ENCODE measurements around the gene SLC37A4. TPM values are rescaled to one million over a fixed set of nuclear protein-coding genes. Genes with fewer than 3 reads are reported as not detected.
A peak's percentile ranks its signal among the peaks of the same experiment; 100 is the strongest.

Gene SLC37A4
- total and polyA plus RNA-seq, 10 of the 15 experiments (the other 5 are each of a cell fraction or from before 2014, with no cell fraction given), result 11.6 to 29.7 (median 20.4) TPM

DNA sequence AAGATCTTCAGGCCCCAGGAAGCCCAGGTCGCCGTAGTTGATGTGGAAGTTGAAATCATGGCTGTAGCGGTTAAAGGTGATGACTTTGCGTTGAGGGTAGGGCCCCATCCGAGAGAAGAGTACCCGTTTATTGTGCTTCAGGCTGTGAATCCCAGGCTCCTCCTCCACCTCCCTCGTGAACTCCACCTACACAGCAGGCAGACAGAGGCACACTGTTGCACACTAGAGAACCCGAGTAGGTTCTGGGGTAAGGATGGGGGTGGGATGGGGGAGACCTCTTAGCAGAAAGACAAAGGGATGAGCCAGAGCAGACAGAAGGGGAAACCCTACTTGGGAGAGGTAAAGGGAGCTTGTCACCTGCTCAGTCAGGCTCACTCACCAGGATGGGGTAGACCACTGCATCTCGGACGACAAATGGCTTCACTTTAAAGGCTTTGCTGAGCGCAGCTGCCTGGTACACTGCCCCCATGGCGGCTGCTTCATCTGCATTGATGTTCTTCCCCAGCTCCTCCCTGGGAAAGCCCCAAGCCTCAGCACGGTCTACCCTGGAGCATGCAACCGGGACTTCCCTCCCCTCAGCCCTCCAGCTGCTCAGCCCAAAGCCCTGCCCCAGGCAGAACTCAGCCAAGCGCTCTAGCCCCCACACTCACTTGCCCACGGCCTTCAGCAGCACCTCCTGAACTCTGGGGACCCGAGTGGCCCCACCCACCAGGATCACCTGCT, 20.9 kb upstream of the SLC37A4 start (continued):
- TF ChIP-seq, protein P1, sequence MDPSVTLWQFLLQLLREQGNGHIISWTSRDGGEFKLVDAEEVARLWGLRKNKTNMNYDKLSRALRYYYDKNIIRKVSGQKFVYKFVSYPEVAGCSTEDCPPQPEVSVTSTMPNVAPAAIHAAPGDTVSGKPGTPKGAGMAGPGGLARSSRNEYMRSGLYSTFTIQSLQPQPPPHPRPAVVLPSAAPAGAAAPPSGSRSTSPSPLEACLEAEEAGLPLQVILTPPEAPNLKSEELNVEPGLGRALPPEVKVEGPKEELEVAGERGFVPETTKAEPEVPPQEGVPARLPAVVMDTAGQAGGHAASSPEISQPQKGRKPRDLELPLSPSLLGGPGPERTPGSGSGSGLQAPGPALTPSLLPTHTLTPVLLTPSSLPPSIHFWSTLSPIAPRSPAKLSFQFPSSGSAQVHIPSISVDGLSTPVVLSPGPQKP (IDR thresholded peaks at IDR 0.05; ENCODE audit: low read depth, low read length), result no peak
- TF ChIP-seq POLR2A (IDR thresholded peaks at IDR 0.05; ENCODE audit: low read depth, low read length), result peak; percentile 73
- TF ChIP-seq MYC (IDR thresholded peaks at IDR 0.05; ENCODE audit: insufficient read depth, insufficient read length, insufficient replicate concordance, low read length, severe bottlenecking), result no peak
- TF ChIP-seq, protein P2, sequence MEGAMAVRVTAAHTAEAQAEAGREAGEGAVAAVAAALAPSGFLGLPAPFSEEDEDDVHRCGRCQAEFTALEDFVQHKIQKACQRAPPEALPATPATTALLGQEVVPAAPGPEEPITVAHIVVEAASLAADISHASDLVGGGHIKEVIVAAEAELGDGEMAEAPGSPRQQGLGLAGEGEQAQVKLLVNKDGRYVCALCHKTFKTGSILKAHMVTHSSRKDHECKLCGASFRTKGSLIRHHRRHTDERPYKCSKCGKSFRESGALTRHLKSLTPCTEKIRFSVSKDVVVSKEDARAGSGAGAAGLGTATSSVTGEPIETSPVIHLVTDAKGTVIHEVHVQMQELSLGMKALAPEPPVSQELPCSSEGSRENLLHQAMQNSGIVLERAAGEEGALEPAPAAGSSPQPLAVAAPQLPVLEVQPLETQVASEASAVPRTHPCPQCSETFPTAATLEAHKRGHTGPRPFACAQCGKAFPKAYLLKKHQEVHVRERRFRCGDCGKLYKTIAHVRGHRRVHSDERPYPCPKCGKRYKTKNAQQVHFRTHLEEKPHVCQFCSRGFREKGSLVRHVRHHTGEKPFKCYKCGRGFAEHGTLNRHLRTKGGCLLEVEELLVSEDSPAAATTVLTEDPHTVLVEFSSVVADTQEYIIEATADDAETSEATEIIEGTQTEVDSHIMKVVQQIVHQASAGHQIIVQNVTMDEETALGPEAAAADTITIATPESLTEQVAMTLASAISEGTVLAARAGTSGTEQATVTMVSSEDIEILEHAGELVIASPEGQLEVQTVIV (IDR thresholded peaks at IDR 0.05; ENCODE audit: borderline replicate concordance, partially characterized antibody), result no peak
- TF ChIP-seq SIX5 (IDR thresholded peaks at IDR 0.05; ENCODE audit: low read depth, low read length, severe bottlenecking), result no peak
- TF ChIP-seq POLR2AphosphoS2 (IDR thresholded peaks at IDR 0.05; ENCODE audit: low read depth, low read length), result 0 out of 2 replicates have a peak, but pooled peaks have one; percentile 14
- peak; percentile 63; the same call in 2 of the 3 replicates for TF ChIP-seq POU2F2 (IDR thresholded peaks at IDR 0.05; ENCODE audit: borderline replicate concordance, low read depth, low read length)
- peak; percentile 98 for TF ChIP-seq RELA (IDR thresholded peaks at IDR 0.05; ENCODE audit: borderline replicate concordance, partially characterized antibody)
- peak; percentile 59; the same call in 1 of the 2 replicates for TF ChIP-seq IKZF1 (conservative IDR thresholded peaks at IDR 0.05)
- no peak for TF ChIP-seq PML (IDR thresholded peaks at IDR 0.05; ENCODE audit: low read length)
- TF ChIP-seq SUPT20H (IDR thresholded peaks at IDR 0.05; ENCODE audit: borderline replicate concordance, control insufficient read depth, low read depth, low read length), result no peak
- TF ChIP-seq RB1 (IDR thresholded peaks at IDR 0.05; ENCODE audit: borderline replicate concordance), result 0 out of 2 replicates have a peak, but pooled peaks have one; percentile 37
- TF ChIP-seq RFX5 (IDR thresholded peaks at IDR 0.05; ENCODE audit: low read depth, low read length), result no peak
- no peak for TF ChIP-seq HCFC1 (IDR thresholded peaks at IDR 0.05; ENCODE audit: low read length)
- TF ChIP-seq YY1 (IDR thresholded peaks at IDR 0.05; ENCODE audit: low read depth, low read length), result peak; percentile 89
- no peak; the same call in 1 of the 2 replicates for TF ChIP-seq SIN3A (IDR thresholded peaks at IDR 0.05; ENCODE audit: low read depth, low read length)
- no peak for TF ChIP-seq KDM1A (IDR thresholded peaks at IDR 0.05; ENCODE audit: borderline replicate concordance)
- TF ChIP-seq RUNX3 (IDR thresholded peaks at IDR 0.05; ENCODE audit: low read length), result peak; percentile 53; the same call in 1 of the 2 replicates
- TF ChIP-seq STAT1 (conservative IDR thresholded peaks at IDR 0.05), result no peak
- no peak for TF ChIP-seq BACH1 (IDR thresholded peaks at IDR 0.05; ENCODE audit: borderline replicate concordance)
- TF ChIP-seq ATF7 (IDR thresholded peaks at IDR 0.05; ENCODE audit: low read depth), result no peak; the same call in 1 of the 2 replicates
- 0 out of 2 replicates have a peak, but pooled peaks have one; percentile 26 for TF ChIP-seq ZNF207 (IDR thresholded peaks at IDR 0.05; ENCODE audit: borderline replicate concordance)
- TF ChIP-seq CBX3 (IDR thresholded peaks at IDR 0.05; ENCODE audit: borderline replicate concordance, low read depth), result no peak
- TF ChIP-seq NRF1 (conservative IDR thresholded peaks at IDR 0.05; ENCODE audit: low read depth, low read length), result no peak
- no peak for TF ChIP-seq CHD2 (IDR thresholded peaks at IDR 0.05; ENCODE audit: borderline replicate concordance, low read depth, low read length)
- no peak for TF ChIP-seq ZSCAN29 (IDR thresholded peaks at IDR 0.05)
- TF ChIP-seq, protein P3, sequence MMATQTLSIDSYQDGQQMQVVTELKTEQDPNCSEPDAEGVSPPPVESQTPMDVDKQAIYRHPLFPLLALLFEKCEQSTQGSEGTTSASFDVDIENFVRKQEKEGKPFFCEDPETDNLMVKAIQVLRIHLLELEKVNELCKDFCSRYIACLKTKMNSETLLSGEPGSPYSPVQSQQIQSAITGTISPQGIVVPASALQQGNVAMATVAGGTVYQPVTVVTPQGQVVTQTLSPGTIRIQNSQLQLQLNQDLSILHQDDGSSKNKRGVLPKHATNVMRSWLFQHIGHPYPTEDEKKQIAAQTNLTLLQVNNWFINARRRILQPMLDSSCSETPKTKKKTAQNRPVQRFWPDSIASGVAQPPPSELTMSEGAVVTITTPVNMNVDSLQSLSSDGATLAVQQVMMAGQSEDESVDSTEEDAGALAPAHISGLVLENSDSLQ (IDR thresholded peaks at IDR 0.05), result no peak
- TF ChIP-seq DPF2 (IDR thresholded peaks at IDR 0.05), result peak; percentile 71
- TF ChIP-seq NBN (IDR thresholded peaks at IDR 0.05), result peak; percentile 64; the same call in 1 of the 2 replicates
